ENCODE data around the gene RAD21L1.

Gene RAD21L1

DNA sequence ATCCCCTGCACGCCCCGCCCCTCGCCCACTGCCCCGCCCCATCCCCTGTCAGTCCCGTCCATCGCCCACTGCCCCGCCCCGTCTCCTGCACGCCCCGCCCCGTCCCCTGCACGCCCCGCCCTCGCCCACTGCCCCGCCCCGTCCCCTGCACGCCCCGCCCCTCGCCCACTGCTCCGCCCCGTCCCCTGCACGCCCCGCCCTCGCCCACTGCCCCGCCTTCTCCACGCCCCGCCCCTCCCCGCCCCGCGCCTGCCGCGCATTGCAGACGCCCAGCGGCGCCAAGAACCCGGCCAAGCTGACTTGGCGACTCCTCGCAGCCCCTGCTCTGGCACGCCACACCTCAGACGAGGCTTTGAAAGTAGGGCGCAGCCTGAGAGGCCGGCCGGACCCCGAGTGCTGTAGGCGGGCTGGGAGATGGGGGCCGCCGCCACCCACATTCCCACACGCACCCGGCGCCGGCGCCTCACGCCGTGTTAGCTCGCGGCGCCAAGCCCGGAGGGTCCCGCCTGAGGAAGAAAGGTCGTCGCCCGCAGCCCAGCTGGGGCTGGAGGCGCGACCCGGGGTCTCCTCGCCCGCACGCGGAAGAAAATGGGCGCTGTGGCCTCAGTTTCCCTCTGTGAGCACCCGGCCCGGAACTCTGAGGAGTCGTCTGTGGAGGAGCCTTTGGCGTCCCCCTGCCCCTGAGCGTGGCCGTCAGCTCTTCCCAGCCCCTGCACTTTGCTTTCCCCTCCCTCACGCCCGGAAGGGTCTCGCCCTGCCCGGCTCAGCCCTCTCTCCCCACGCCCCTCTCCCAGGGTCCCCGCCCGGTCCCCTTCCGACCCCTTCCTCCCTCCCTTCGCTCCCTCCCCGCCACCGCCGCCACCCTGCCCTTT lies at the start of gene RAD21L1:
TSS of gene RAD21L1 (plus strand) at position 262 of the 872 bp plus-strand sequence. CDS start 2,410 bp downstream, outside the sequence.
- peak; percentile 77 for DNase-seq

- DNase-seq: no peak
These were observed 48.2 kb upstream of the RAD21L1 start for GRCh38 chr20:1177680-1178079.

DNA sequence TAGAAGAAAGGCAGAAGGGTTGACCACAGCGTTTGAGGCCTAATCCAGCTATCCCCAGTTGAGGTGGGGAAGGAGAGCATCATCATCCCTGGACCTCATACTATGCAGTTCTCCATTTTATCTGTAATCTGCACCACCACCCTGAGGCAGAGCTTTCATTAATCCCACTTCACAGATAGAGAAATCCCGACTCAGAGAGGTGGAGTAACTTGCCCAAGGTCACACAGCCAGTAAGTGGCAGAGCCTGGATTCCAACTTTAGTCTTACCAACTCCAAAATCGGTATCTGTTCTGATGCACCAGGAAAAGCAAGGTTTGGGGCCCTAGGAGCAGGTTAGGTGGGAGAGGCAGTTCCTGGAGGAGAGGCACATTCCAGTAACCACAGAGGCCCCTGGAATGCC lies 47.7 kb upstream of the RAD21L1 start:
- DNase-seq: no peak

DNA sequence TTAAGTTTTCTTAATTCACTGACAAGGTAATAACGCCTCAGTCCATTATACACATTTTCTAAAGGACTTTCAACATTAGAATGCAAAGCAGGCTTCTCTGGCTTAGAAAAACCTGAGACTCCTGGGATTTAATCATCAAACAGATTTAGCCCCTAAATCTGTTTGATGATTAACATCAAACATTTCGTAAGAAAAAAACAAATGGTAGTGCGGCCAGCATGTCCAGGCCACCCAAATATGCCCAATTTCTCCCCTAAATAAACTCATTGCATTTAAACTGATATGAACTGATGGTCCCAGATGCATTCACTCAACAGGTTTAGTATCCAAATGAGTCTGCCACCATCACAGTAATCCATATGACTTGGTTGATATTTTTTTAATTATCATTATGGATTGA lies 47.2 kb upstream of the RAD21L1 start:
- no peak for DNase-seq

DNA sequence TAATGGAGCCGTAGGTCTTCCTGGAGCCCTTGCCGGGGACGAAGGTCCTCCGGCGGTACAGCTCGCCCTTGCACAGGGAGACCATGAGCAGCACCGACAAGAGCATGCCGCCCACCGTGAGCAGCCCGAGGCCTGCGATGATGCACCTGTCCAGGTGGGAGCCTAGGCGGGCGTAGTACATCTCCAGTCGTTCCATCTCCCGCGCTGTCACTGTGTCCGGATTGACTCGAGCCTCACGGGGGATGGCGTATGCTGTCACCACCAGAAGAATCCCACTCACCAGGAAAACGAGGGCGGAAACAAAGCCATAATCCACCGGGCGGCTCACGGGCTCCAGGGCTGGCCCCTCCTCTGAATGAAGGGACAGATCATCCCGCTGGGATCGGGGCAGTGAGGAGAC lies 44.9 kb upstream of the RAD21L1 start:
- no peak for DNase-seq

DNA sequence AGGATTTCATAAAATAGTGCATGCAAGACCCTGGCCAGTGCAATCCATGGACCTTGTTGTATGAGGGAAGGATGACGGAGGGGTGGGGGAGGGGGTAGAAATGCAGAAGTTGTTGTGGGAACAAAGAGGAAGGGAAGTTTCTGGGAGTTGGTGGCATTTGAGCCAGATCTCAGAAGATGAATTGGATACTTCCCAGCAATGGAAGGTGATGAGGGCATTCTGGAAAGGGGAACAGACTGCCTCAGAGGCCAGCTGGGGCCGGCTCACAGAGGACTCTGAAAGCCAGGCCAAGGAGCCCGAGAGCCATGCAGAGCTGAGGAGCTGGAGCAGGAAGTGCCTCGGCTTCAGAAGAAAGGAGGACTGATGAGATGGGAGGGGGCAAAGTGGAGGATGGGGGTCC lies 43.7 kb upstream of the RAD21L1 start:
- no peak for DNase-seq

DNA sequence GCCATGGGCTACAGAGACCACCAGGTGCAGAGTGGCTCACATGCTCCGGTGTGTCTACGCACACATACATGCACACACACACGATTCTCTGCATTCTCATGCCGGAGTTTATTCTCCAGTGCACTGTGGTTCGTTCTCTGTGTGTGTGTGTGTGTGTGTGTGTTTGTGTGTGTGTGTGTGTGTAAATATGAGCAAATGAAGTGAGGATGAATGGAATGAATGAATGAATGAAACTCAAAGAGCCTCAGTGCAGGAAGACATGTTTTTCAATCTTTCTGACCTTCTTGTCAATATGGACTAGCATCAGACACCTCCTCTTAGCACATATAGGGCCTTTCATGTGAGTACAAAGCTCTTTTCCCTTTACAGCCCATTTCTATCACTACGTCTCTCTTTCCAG lies 42.7 kb upstream of the RAD21L1 start:
- DNase-seq: no peak

DNA sequence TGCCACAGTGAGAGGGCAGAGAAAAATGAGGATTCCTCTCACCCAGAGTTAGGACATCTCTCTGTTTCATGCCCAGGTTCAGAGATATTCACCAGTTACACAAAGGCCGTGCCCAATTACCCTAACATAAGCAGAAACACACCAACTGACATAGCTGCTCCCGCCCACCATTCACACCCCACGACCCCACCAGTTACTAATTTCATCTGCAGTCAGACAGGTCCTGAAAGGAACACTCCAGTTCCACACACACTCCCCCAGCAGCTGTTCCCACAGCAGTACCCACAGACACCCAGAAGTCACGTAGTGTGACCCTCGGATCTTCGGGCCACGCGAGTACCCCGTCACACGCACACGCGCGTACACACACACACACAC lies 41.6 kb upstream of the RAD21L1 start:
- no peak for DNase-seq

GRCh38 chr20:1184638-1185315 lies 41.1 kb upstream of the RAD21L1 start, which contains the start of gene TMEM74B:
Gene TMEM74B, minus strand, starts transcription at chr20:1184981. Its CDS starts 1,180 bp downstream, at chr20:1183801.
- no peak for DNase-seq

- no peak for DNase-seq
These were observed 40.5 kb upstream of the RAD21L1 start for GRCh38 chr20:1185316-1185741.

DNA sequence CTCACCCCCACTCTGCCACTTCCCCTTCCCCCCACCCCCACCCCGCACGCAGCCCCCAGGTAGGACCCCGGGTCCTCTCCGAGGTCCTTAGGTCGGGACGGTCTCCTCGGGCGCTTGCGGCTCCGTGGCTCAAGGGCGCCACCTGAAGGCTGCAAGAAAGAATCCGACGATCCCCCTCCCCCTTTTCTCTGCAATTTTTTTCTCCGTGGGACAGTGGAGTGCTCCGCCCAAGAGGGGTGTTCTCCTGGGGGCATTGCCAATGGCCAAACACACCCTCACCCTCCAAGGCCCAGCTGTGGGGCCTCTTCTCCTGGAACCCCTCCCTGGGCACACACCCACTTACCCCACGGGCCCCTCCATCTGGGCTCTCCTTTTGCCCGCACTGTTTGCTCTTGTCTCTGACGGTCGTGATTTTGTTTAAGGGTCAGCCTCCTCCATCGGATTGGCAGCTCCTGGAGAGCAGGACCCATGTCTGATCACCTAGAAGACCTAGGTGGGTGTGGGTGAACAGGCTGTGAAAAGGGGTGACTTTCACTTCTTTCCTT lies 40.0 kb upstream of the RAD21L1 start:
- peak; percentile 41 for DNase-seq

DNA sequence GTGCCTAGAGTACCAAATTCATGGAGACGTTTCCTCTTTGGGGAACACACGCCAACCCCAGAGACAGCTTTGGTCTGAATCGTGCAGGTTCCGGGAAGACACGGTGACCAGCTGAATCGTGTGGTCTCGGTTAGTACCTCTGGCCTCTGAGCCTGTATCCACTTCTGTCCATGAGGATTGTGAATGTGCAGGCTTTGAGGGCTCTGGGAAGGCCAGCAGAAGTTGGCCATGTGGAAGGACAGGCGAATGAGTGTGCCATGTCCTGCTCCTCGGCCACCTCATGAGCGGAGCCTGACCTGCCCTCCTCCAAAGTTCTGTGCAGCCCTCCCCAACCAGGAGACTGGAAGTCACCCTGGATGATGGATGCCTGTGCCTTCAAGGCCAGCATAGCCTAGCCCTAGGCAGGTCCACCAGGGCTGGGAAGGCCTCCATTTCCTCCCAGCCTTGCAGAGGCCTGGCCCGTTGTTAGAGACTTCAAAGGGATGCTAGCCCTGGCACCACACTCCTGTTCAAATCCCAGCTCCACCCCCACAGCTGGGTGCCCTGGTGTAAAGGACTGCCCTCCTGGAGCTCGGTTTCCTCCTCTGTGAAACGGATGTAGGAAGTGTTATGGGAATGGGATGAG lies 39.4 kb upstream of the RAD21L1 start:
- DNase-seq: no peak

DNA sequence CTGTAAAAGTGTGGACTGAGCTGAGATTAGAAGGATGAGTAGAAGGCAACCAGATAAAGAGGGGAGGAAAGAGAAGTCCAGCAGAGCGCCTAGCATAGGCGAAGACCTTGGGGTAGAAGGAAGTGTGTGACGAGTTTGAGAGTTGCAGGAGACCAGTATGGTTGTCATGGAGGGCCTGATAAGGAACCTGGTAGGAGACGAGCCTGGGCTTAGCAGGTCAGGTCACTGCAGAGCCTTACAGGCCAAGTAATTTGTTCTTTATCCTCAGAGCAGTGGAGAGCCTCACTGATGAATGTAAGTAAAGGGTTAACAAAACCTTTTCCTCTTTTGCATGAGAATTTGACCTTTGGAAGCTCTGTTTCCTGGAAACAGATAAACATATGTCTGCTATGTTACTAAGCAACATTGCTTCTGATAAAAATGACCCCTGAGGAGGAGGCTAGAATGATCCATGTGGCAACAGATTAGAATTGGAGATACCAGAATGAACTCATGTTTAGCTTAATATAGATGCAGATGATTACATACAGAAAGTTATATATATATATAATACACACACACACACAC lies 38.2 kb upstream of the RAD21L1 start:
- DNase-seq: no peak

- no peak for DNase-seq
These were observed 37.5 kb upstream of the RAD21L1 start for GRCh38 chr20:1188347-1188746.

DNA sequence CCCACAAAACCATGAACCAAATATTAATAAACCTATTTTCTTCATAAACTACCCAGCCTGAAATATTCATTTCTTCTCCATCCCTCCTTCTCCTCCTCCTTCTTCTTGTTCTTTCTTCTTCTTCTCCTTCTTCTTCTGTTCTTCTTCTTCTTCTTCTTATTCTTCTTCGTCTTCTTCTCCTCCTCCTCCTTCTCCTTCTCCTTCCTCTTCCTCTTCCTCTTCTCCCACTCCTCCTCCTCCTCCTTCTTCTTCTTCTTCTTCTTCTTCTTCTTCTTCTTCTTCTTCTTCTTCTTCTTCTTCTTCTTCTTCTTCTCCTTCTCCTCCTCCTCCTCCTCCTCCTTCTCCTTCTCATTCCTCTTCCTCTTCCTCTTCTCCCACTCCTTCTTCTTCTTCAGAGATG lies 36.0 kb upstream of the RAD21L1 start:
- no peak for DNase-seq

- DNase-seq: no peak
These were observed 35.0 kb upstream of the RAD21L1 start for GRCh38 chr20:1190847-1191246.

DNA sequence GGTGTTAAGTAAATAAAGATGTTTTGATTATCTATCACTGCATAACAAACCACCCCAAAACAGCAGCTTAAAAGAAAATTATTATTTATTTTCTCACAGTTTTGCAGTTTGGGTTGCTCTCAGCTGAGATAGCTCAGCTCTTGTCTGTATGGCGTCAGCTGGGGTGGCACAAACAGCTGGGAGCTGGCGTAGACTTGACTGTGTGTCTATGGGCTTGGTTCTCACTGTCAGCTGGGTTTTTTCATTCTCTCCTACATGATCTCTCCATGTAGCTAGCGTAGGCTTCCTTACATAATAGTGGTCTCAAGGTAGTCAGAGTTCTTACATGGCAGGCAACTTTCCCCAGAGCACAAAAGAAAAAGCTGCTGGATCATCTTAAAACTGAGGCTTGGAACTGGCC lies 34.5 kb upstream of the RAD21L1 start:
- no peak for DNase-seq

- DNase-seq: no peak
These were observed 30.6 kb upstream of the RAD21L1 start for GRCh38 chr20:1195226-1195625.

DNA sequence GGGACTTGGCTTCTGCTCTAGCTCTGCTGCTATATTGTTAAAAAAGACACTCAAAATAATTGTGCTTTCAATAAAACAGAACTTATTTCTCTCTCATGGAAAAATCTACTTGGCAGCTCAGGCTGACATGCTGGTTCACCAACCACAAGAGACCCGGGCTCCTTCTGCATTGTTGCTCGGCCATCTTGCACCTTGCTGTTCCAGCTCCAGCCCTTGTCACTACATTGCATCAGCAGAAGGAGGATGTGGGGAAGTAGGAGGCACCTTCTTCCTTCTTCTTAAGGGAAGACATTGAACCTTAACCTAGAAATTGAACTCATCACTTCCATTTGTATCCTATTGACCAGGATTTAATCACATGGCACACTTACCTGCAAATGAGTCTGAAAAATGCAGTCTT lies 29.2 kb upstream of the RAD21L1 start:
- DNase-seq: no peak

DNA sequence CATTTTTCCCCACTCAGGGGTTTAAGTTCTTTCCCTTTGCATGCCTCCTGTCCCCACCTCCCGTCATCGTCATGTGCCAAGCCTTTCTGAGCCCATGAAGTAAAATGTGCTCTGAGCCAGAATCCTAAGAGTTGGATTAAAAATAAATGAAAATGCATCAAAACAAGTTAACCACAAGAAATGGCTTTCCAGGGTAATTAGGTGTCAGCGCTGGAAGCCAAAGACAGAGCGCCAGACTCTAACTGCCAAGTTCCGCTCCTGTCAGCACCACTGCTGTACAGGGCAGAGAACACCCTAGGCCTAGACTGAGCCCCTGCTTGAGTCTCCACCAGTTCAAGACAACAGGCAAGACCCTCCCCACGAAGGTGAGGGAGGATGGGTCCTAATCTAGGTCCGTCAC lies 28.0 kb upstream of the RAD21L1 start:
- DNase-seq: no peak

GRCh38 chr20:1198751-1199150 lies 27.1 kb upstream of the RAD21L1 start:
- DNase-seq: no peak

- DNase-seq: no peak
These were observed 26.5 kb upstream of the RAD21L1 start for GRCh38 chr20:1199212-1199873.

GRCh38 chr20:1199964-1200363 lies 25.9 kb upstream of the RAD21L1 start:
- no peak for DNase-seq
